ENCODE measurements around the gene GOSR1.
"Not testable (repeated sequence)": the region's sequence is repeated elsewhere in the genome, so short reads cannot be mapped to it uniquely, and the experiment has no call there.

The GOSR1 gene

DNA sequence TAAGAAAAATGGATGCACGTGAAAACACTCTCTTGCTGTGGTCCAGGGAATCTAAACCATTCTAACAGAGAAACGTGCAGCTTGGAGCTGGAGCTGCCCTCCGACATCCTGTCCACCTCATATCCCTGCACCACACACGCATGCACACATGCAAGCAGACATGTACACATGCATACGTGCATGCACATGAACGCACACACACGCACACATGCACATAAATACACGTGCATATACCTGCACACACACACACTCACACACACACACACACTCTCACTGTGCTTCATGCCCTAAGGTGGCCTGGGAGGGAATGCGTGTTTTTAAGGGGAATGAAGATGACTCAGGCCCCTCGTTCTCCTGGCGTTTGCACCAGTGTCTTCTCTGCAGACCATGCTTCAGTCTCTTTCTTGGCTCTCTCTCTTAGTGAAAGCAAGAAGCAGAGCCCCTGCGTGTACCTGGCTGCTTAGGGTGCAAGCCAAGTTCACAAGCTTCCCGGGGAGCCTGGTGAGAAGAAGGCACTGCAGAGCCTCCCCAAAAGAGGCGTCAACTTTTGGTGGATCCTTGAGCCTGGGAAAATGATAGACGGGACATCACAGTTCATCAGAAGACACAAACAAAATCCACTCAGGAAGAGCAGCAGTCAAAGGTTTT, 72.8 kb downstream of the GOSR1 start:
- TF ChIP-seq, protein P1, sequence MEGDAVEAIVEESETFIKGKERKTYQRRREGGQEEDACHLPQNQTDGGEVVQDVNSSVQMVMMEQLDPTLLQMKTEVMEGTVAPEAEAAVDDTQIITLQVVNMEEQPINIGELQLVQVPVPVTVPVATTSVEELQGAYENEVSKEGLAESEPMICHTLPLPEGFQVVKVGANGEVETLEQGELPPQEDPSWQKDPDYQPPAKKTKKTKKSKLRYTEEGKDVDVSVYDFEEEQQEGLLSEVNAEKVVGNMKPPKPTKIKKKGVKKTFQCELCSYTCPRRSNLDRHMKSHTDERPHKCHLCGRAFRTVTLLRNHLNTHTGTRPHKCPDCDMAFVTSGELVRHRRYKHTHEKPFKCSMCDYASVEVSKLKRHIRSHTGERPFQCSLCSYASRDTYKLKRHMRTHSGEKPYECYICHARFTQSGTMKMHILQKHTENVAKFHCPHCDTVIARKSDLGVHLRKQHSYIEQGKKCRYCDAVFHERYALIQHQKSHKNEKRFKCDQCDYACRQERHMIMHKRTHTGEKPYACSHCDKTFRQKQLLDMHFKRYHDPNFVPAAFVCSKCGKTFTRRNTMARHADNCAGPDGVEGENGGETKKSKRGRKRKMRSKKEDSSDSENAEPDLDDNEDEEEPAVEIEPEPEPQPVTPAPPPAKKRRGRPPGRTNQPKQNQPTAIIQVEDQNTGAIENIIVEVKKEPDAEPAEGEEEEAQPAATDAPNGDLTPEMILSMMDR (IDR thresholded peaks at IDR 0.05; ENCODE audit: extremely low read depth, insufficient read depth, missing control alignments) = no peak
- no peak for DNase-seq (ENCODE audit: low spot score)
- in situ Hi-C loops (cut with MboI; ENCODE audit: low pct_unique_long_range_greater_than_20kb, low sequenced_read_pairs, unreplicated experiment) = no loop called here

DNA sequence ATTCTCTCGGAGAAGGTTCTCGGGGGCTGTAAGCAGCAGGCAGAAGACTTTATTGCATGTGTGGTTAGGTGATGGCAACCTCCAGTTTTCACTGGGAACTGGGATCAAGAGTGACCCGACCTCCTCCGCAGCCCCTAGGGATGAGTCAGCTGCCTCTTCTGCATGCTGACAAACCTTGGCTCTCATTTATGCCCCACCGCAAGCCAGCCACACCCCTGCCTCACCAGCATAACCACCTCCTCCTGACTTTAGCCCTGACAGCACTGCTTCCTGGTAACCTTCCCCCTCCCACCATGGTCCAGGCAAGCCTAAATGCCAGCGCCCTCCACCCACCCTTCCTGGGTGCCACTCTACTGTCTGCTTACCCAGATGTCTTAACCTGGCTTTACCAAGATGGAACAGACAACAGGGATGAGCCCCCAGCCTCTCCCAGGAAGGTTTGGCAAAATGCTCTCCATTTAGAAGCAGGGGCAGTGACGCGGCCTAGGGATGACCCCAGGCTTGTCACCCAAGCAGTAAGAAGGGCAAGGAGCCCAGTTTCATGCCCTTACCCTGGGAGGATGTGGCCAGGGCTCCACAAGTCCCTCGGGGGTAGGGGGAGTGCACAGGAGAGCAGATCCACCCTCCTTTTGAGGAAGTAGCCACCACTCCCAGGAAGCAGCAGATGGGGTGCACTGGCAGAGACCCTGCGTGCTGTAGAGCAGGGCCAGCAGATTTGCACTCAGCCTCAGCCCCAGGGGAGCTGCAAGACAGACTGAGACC, 73.5 kb downstream of the GOSR1 start:
- TF ChIP-seq, protein P1 (IDR thresholded peaks at IDR 0.05; ENCODE audit: extremely low read depth, insufficient read depth, missing control alignments) = no peak
- DNase-seq (ENCODE audit: low spot score) = no peak
- in situ Hi-C loops (cut with MboI; ENCODE audit: low pct_unique_long_range_greater_than_20kb, low sequenced_read_pairs, unreplicated experiment) = no loop called here

DNA sequence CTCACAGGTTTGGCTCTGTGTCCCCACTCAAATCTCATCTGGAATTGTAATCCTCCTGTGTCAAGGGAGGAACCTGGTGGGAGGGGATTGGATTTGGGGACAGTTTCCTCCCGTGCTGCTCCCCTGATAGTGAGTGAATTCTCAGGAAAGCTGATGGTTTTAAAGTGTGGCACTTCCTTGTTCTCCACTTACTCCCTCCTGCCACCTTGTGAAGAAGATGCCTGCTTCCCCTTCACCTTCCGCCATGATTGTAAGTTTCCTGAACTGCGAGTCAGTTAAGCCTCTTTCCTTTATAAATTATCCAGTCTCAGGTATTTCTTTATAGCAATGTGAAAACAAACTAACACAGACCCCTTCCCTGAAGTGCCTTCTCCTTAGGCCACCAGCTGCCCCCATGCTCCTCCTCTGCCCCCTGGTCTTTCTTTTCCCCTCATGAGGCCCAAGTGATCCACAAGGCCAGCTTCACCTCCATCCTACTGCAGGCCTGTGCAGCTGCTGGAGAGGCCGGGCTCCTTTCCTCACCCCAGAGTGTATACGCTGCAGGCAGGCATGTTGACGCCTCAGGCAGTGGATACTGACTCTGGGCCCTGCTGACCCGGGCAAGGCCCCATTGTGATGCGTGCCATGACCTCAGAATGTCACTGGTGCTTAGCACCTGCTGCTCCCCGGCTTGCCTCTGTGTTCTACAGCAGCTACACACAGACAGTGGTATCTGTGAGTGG, 74.2 kb downstream of the GOSR1 start:
- DNase-seq (ENCODE audit: low spot score); in situ Hi-C loops (cut with MboI; ENCODE audit: low pct_unique_long_range_greater_than_20kb, low sequenced_read_pairs, unreplicated experiment): not testable (repeated sequence)

DNA sequence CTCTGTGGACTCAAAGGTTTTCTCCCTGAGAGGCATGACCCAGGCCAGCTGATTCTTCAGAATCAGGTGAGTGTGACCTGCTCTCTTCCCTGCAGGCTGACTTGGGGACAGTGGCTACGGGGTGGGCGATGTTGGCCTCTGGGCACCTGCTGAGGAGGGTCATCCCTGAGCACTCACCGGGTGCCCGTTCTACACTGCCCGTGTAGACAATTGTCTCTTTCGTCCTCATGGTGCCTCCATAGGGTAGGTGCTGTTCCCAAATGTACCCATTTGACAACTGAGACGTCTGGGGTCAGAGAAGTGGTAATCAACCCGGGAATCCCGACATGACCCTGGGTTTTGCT, 74.8 kb downstream of the GOSR1 start:
- in situ Hi-C loops (cut with MboI; ENCODE audit: low pct_unique_long_range_greater_than_20kb, low sequenced_read_pairs, unreplicated experiment) = no loop called here
- TF ChIP-seq, protein P1 (IDR thresholded peaks at IDR 0.05; ENCODE audit: extremely low read depth, insufficient read depth, missing control alignments) = no peak
- no peak for DNase-seq (ENCODE audit: low spot score)

DNA sequence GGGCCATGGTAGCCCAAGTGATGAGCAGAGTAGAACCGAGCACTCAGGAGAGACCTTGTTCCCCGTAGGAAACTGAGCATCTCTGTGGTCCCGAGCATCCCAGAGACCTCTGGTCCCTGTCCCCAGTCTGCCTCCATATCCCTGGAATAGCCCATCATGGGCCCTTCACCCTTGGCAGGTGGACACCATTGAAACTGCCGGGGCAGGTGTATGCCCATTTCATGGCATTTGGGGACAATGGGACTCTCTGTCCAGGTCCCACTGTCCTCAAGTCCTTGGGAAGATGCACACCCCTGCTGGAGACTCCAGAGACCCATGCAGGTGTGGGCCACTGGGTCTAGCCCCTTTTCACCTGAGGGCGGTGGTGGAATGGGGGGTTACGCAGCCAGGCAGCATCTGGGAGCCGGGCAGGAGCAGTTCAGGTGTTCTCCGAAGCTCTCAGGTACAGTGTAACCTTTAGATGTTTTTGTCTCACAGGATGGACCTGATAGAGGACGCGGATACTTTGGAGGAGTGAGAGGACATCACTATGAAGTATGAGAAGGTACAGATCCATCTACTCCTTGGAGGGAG, 75.9 kb downstream of the GOSR1 start:
- TF ChIP-seq, protein P1 (IDR thresholded peaks at IDR 0.05; ENCODE audit: extremely low read depth, insufficient read depth, missing control alignments) = no peak
- no peak for DNase-seq (ENCODE audit: low spot score)
- in situ Hi-C loops (cut with MboI; ENCODE audit: low pct_unique_long_range_greater_than_20kb, low sequenced_read_pairs, unreplicated experiment) = no loop called here

DNA sequence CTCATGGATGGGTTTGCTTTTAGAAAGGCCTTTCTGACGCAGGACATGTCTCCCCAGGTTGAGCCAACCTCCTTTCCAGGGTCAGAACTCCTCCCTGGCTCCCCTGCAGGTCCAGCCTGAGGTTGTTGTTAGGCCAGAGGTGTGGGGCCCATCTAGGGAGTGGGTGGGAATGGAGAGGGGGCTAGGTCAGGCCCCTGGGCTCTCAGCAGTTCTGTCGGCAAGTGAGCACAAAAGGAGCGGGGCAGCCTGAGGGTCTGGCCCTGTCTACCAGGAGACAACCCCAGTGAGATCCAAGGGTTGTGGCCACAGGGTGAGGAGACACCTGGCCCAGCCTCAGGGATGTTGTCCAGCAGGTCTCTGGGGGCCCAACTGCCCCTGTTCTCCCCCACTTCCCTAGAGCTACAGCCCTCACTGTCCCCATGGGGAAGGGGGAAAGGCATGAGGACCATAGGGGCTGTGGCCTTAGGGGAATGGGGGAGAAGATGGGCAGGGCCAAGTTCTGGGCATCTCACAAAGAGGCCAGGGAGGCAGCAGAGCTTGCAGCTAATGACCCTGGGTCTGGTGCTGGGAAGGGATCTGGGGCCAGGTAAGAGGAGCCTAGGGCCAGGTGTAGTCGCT, 76.7 kb downstream of the GOSR1 start:
- in situ Hi-C loops (cut with MboI; ENCODE audit: low pct_unique_long_range_greater_than_20kb, low sequenced_read_pairs, unreplicated experiment); DNase-seq (ENCODE audit: low spot score): not testable (repeated sequence)

Measured in GM13977 (cell line).